ENCODE data around the gene KRTAP1-4.

The KRTAP1-4 gene

GRCh38 chr17:41003926-41004325 is 26.1 kb downstream of the KRTAP1-4 start:
- DNase-seq (ENCODE audit: low spot score) = no peak

DNA sequence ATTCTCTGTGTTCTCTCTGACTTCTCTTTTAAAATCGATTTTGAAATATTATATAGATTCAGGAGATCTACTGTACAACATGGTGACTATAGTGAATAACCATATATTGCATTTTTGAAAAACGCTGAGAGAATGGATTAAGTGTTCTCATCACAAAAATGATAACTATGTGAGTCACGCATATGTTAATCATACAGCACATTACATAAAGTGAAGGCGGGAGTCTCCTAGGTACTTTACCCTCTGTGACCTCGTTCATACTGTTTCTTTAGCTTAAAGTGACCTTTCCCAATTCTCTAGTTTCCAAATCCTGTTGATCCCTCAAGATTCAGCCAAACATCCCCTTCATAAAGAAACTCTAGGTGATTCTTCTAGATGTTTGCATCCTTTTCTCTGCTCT is 27.2 kb downstream of the KRTAP1-4 start:
- DNase-seq (ENCODE audit: low spot score) = no peak

- no peak for DNase-seq (ENCODE audit: low spot score)
Observed at GRCh38 chr17:41001795-41002194, 28.2 kb downstream of the KRTAP1-4 start.

DNA sequence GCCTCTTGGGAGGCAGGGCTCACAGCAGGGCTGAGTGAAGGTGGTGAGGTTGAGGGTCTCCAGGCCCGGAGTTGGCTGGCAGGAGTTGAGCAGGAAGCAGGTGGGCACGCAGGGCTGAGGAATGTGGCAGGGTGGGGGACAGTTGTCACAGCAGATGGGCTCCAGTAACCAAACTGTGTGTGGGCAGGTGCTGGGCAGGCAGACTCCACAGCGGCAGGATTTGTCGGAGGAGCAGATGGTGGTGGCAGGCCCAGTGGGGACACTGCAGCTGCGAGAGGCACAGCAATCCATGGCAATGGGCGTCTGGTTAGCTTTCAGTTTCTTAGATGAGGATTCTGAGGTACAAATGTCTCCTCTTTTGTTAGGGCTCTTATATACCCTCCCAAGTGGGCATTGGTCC is 30.4 kb downstream of the KRTAP1-4 start, which contains the start of gene KRTAP3-2:
Gene KRTAP3-2 (minus strand): TSS at position 344 of the 400 bp plus-strand sequence. CDS start 53 bp downstream, at position 291.
- peak; percentile 4 for DNase-seq (ENCODE audit: low spot score)

GRCh38 chr17:40997361-40997760 is 32.6 kb downstream of the KRTAP1-4 start:
- no peak for DNase-seq (ENCODE audit: low spot score)

DNA sequence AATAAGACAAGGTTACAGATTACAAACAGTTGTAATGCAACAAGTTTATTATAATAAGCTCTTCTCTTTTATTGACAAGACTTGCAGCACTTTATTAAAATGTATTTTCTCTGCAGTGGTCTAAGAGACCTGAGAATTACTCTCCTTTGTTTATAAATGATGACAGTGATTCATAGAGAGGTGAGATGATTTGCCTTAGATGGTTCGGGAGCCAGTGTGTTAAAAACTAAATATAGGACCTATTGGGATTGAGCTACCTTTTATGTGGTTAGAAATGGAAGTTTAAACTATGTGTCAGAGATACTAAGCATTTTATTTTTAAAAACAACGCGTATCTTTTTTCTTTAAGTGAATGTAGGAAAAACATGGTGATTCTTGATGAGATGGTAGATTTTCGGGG is 33.2 kb downstream of the KRTAP1-4 start:
- no peak for DNase-seq (ENCODE audit: low spot score)

- no peak for DNase-seq (ENCODE audit: low spot score)
Observed at GRCh38 chr17:40995116-40995515, 34.9 kb downstream of the KRTAP1-4 start.

DNA sequence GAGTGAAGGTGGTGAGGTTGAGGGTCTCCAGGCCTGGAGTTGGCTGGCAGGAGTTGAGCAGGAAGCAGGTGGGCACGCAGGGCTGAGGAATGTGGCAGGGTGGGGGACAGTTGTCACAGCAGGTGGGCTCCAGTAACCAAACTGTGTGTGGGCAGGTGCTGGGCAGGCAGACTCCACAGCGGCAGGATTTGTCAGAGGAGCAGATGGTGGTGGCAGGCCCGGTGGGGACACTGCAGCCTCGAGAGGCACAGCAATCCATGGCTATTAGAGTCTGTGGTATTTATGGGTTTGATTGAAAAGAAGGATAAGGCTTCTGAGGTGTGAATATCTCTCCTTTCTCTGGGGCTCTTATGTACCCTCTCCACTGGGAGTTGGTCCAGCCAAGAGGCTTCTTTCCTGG is 36.2 kb downstream of the KRTAP1-4 start, which contains the start of gene KRTAP3-3:
Gene KRTAP3-3 (minus strand): TSS at position 326 of the 400 bp plus-strand sequence. CDS start 67 bp downstream, at position 259.
- no peak for DNase-seq (ENCODE audit: low spot score)

DNA sequence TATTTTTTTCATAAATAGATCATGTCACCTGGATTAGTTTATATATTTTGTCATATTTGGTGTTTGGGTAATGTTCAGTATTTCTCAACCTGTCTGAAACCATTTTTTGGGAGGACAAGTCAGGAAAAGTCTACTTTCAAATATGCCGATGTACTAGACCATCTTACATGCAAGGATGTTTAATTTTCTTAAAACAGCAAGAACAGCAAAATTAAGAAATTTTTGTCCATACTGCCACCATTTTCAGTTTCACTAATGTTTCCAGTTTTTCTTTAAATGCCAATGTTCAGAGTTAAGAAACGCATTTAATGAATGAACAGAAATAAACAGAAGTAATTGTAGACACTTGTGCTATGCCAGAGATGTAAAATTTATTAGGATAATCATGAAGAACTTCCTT is 36.9 kb downstream of the KRTAP1-4 start:
- no peak for DNase-seq (ENCODE audit: low spot score)

GRCh38 chr17:40992666-40993065 is 37.3 kb downstream of the KRTAP1-4 start:
- DNase-seq (ENCODE audit: low spot score) = no peak

GRCh38 chr17:40986920-40987319 is 43.1 kb downstream of the KRTAP1-4 start:
- no peak for DNase-seq (ENCODE audit: low spot score)

- DNase-seq (ENCODE audit: low spot score) = no peak
Observed at GRCh38 chr17:40984226-40984625, 45.8 kb downstream of the KRTAP1-4 start, which contains the start of gene KRT40. Gene KRT40 (minus strand): TSS chr17:40984326. CDS start chr17:40984273, 53 bp downstream.

DNA sequence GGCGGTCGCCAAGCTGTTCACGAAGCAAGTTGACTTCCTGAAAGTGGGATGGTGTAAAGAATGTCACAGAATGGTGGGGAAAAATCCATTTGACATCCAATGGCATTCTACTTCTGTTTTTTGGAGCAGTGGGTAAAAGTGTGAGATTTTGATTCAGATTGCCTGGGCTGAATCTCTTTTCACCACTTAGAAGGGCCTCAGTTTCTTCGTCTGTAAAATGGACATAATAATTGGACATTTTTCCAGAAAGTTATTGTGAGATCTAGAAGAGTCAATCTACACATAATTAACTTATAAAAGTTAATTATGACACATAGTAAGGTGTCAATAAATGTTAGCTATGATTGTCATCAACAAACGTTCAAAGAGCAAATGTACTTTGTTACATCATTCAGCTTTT is 48.9 kb downstream of the KRTAP1-4 start:
- DNase-seq (ENCODE audit: low spot score) = no peak

DNA sequence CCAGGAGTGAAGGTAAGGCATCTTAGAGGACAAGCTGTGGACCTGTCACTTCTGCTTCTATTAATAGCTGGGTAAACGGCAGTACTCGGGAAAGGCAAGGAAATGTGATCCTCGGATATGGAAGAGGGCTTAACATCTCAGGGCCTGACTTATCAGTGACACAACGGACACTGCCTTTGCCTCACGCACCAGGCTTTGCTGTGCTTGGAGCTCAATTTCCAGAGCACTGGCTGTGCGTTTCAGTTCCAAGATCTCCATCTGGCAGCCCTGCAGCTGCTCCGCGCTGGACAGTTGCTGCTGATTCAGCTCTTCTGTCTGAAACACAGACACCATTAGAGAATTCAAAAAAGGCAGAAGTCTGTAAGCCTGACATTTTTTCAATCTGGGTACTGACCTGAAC is 49.4 kb downstream of the KRTAP1-4 start:
- peak; percentile 40 for DNase-seq (ENCODE audit: low spot score)

- no peak for DNase-seq (ENCODE audit: low spot score)
Observed at GRCh38 chr17:40980117-40980516, 49.9 kb downstream of the KRTAP1-4 start.

Data from Ammon's horn (tissue), 1 donor.